Tibial nerve (tissue), 4 donors: ENCODE data around the gene SEMA4C.

ENCODE experiments used
- EP300 ChIP-seq, 2 donors: sonication (generic); formaldehyde crosslinking; IDR thresholded peaks; one replicate each; pipeline ENCODE4 v1.6.1; 2017; ENCODE audit warnings: antibody characterized with exemption in 2 of 2, mild to moderate bottlenecking in 1 of 2
- POLR2A ChIP-seq, 2 donors: fragments of 450-650 bp; IDR thresholded peaks; one replicate each; pipeline ENCODE4 v1.6.1; 2017; ENCODE audit warnings: antibody characterized with exemption in 2 of 2, mild to moderate bottlenecking in 2 of 2, moderate library complexity in 2 of 2
- TF ChIP-seq, protein P1 (sequence below), 5 experiments: fragments of 200-600 bp in 3 of 5; fragments of 450-650 bp in 2 of 5; sonication (generic) in 3 of 5; IDR thresholded peaks; one replicate each; pipeline ENCODE4 v1.5.1; 2016 to 2019; ENCODE audit warnings: antibody characterized with exemption in 5 of 5, mild to moderate bottlenecking in 3 of 5, moderate library complexity in 2 of 5

DNA sequence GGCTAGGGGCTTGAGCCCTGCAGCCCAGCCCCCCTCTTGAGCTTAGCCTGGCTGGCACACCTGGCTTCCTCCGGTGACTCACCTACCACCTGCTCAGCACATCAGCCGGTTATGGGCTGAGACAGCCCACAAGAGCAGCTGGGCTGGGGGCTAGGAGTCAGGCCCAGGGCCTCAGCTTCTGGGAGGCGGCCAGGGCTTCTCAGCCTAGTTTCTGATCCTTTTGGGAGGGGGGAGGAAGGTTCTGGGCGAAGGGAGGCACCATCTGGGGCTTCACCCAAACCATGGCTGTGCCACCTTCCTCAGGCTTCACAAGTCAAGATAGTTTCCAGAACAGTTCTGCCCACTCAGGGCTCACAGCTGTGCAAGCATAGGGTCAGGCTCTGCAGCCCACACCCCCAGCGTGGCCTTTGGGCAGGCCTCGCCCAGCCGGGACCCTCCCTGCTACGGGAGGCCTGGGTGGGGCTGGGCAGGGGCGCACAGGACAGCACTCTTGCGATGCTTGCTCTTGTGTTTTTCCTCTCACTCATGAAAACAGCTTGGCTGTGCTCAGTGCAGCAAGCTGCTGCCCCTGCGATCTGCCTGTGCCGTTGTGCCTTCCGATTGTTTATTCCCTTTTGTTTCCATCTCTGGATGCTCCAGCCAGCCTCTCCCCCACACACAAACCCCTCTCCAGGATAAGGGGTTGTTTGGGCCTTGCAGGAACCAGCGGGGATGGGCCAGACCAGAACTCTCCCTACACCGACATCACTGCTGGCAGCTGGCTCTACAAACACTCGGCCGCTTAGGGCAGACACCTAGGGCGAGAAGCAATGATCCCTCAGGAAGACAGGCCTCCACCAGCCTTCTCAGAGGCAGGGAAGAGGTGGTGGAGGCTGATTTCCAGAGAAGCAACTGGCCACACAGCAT, 26.1 kb upstream of the SEMA4C start:
- no peak for TF ChIP-seq POLR2A (IDR thresholded peaks at IDR 0.05)
- TF ChIP-seq, protein P1, sequence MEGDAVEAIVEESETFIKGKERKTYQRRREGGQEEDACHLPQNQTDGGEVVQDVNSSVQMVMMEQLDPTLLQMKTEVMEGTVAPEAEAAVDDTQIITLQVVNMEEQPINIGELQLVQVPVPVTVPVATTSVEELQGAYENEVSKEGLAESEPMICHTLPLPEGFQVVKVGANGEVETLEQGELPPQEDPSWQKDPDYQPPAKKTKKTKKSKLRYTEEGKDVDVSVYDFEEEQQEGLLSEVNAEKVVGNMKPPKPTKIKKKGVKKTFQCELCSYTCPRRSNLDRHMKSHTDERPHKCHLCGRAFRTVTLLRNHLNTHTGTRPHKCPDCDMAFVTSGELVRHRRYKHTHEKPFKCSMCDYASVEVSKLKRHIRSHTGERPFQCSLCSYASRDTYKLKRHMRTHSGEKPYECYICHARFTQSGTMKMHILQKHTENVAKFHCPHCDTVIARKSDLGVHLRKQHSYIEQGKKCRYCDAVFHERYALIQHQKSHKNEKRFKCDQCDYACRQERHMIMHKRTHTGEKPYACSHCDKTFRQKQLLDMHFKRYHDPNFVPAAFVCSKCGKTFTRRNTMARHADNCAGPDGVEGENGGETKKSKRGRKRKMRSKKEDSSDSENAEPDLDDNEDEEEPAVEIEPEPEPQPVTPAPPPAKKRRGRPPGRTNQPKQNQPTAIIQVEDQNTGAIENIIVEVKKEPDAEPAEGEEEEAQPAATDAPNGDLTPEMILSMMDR (IDR thresholded peaks at IDR 0.05): no peak
- no peak for TF ChIP-seq EP300 (IDR thresholded peaks at IDR 0.05)
